Measurements from ENCODE around the gene ITPK1.
"Not testable (repeated sequence)": the region's sequence is repeated elsewhere in the genome, so short reads cannot be mapped to it uniquely, and the experiment has no call there.

ITPK1 gene

GRCh38 chr14:93115821-93116675, at the start of gene ITPK1:
Gene ITPK1, minus strand, starts transcription at chr14:93115925. Its CDS starts 762 bp downstream, at chr14:93115163.
- DNase-seq, result peak; percentile 64

- peak; percentile 19 for DNase-seq
Observed at GRCh38 chr14:93163564-93163963, 47.8 kb upstream of the ITPK1 start.

GRCh38 chr14:93161411-93161940, 45.8 kb upstream of the ITPK1 start:
- DNase-seq, result no peak

- no peak for DNase-seq
Observed at GRCh38 chr14:93160353-93160801, 44.7 kb upstream of the ITPK1 start.

- DNase-seq, result not testable (repeated sequence)
Observed at GRCh38 chr14:93159625-93160352, 44.1 kb upstream of the ITPK1 start.

GRCh38 chr14:93158349-93158748, 42.6 kb upstream of the ITPK1 start:
- DNase-seq, result not testable (repeated sequence)

GRCh38 chr14:93156693-93157369, 41.1 kb upstream of the ITPK1 start:
- DNase-seq, result no peak

GRCh38 chr14:93155667-93156066, 39.9 kb upstream of the ITPK1 start:
- no peak for DNase-seq

GRCh38 chr14:93153121-93153520, 37.4 kb upstream of the ITPK1 start:
- DNase-seq, result no peak

- DNase-seq, result no peak
Observed at GRCh38 chr14:93150227-93151208, 34.8 kb upstream of the ITPK1 start.

GRCh38 chr14:93148979-93149378, 33.3 kb upstream of the ITPK1 start:
- DNase-seq, result no peak

- no peak for DNase-seq
Observed at GRCh38 chr14:93146119-93146518, 30.4 kb upstream of the ITPK1 start.

- DNase-seq, result no peak
Observed at GRCh38 chr14:93142854-93143652, 27.3 kb upstream of the ITPK1 start.

GRCh38 chr14:93137864-93138263, 22.1 kb upstream of the ITPK1 start:
- DNase-seq, result no peak

GRCh38 chr14:93136508-93136907, 20.8 kb upstream of the ITPK1 start:
- DNase-seq, result not testable (repeated sequence)

- no peak for DNase-seq
Observed at GRCh38 chr14:93136009-93136408, 20.3 kb upstream of the ITPK1 start.

- no peak for DNase-seq
Observed at GRCh38 chr14:93135399-93135798, 19.7 kb upstream of the ITPK1 start.

GRCh38 chr14:93133464-93133863, 17.7 kb upstream of the ITPK1 start:
- peak; percentile 72 for DNase-seq

- DNase-seq, result peak; percentile 56
Observed at GRCh38 chr14:93132472-93133065, 16.8 kb upstream of the ITPK1 start.

GRCh38 chr14:93131257-93131820, 15.6 kb upstream of the ITPK1 start:
- DNase-seq, result not testable (repeated sequence)

All from HCEC 1CT (cell line).